H1 (cell line): ENCODE measurements around the gene TIMELESS.
"Not testable (repeated sequence)": the region's sequence is repeated elsewhere in the genome, so short reads cannot be mapped to it uniquely, and the experiment has no call there.

Experiments
- JUN ChIP-seq: IDR thresholded peaks from 2 replicates; pipeline ENCODE4 v1.6.1; 2011; ENCODE audit warnings: low read depth, mild to moderate bottlenecking, improper control_type of control experiment, low read length
- KDM5A ChIP-seq: fragments of 200-600 bp; IDR thresholded peaks from 2 replicates; pipeline ENCODE4 v1.7.1; 2012; ENCODE audit warnings: mild to moderate bottlenecking, low read length, inconsistent platforms, mixed read lengths
- POLR2AphosphoS5 ChIP-seq: IDR thresholded peaks from 2 replicates; pipeline ENCODE4 v1.6.1; 2011; ENCODE audit warnings: low read depth, low read length
- TEAD4 ChIP-seq: IDR thresholded peaks from 2 replicates; pipeline ENCODE4 v1.6.1; 2012; ENCODE audit warnings: low read depth, low read length, inconsistent platforms, mixed read lengths
- TF ChIP-seq, protein P1 (sequence below), 3 experiments: IDR thresholded peaks; 1 replicate in 2 of 3; 2 replicates in 1 of 3; pipeline versions ENCODE4 v1.5.1 to v1.6.1; 2011; ENCODE audit warnings: low read length in 3 of 3, mild to moderate bottlenecking in 3 of 3, inconsistent platforms in 2 of 3, low read depth in 1 of 3, moderate library complexity in 1 of 3; ENCODE audit not compliant: insufficient read depth in 1 of 3; ENCODE audit errors: control extremely low read depth in 1 of 3

DNA sequence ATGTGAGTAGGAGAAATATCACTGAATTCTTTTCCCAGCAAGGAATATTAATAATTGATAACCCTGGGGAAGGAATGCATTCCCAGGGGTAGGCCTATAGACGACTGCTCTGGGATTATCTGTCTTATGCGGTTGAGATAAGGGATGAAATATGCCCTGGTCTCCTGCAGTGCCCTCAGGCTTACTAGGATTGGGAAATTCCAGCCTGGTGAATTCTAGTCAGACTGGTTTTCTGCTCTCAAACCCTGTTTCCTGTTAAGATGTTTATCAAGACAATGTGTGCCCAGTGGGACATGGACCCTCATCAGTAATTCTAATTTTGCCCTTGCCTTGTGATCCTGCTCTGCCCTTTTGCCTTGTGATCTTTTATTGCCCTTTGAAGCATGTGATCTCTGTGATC is 6.0 kb downstream of the TIMELESS start:
- TF ChIP-seq, protein P1, sequence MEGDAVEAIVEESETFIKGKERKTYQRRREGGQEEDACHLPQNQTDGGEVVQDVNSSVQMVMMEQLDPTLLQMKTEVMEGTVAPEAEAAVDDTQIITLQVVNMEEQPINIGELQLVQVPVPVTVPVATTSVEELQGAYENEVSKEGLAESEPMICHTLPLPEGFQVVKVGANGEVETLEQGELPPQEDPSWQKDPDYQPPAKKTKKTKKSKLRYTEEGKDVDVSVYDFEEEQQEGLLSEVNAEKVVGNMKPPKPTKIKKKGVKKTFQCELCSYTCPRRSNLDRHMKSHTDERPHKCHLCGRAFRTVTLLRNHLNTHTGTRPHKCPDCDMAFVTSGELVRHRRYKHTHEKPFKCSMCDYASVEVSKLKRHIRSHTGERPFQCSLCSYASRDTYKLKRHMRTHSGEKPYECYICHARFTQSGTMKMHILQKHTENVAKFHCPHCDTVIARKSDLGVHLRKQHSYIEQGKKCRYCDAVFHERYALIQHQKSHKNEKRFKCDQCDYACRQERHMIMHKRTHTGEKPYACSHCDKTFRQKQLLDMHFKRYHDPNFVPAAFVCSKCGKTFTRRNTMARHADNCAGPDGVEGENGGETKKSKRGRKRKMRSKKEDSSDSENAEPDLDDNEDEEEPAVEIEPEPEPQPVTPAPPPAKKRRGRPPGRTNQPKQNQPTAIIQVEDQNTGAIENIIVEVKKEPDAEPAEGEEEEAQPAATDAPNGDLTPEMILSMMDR (IDR thresholded peaks at IDR 0.05; ENCODE audit: control extremely low read depth in 1 of 3, insufficient read depth in 1 of 3, low read depth in 1 of 3, low read length in 3 of 3), result not testable (repeated sequence)
- TF ChIP-seq POLR2AphosphoS5, KDM5A, JUN, TEAD4: not testable (repeated sequence)
